Stimulated activated CD4-positive, alpha-beta T cell treated with anti-CD3 and anti-CD28 coated beads, Interleukin-1b, Interleukin-23, amount 100 ng/mL, for 24 hours (primary cell): ENCODE results near the gene TAS2R20.

Source experiments
- DNase-seq, 4 experiments: peaks; one replicate each; pipeline ENCODE4 v3.0.0-alpha.2; 2020; ENCODE audit warnings: low read depth in 4 of 4, low spot score in 1 of 4

Gene TAS2R20

DNA sequence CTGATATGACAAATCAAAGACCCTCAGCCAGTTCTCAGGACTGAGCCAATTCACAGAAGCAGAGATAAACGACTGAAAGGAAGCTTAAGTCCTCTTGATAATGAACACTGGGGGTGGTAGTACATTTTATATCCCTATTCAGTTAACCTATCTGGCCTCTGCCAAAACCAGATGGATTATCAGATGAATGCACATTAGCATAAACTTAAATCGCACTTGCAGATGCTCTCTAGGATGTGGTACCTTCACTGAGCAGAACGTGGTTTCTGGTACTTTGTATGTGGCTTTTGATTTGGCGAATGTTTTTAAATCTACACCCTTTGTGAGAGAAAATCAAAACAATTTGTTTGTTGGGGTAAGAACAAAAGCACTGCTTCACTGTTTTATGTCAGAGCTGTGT lies 37.9 kb downstream of the TAS2R20 start:
- DNase-seq, result no peak

DNA sequence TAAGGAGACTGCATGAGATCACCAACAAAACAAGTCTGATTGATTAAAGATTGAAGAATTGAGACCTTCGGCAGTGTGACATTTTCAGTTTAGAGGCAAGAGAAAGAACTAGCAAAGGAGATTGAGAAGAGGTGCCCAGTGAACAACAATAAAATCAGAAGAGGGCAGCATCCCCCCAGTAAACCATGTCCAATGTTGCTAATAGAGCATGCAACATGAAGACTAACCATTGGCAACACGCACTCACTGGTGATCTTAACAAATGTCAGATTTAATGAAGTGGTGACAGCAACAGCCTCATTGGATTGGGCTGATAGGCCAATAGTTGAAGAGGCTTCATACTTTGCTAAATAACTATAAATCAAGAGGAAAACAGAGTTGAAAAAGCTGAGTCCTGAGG lies 38.3 kb downstream of the TAS2R20 start:
- no peak for DNase-seq

DNA sequence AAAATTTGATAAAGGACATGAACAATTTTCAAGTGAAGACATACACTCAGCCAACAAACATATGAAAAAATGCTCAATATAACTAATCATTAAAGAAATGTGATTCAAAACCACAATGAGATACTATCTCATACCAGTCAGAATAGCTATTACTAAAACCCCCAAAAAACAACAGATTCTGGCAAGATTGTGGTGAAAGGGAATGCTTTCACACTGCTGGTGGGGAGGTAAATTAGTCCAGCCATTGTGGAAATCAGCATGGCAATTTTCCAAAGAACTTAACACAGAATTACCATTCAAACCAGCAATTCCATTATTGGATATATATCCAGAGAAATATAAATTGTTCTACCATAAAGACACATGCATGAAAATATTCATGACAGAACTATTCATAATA lies 40.4 kb downstream of the TAS2R20 start:
- no peak for DNase-seq

DNA sequence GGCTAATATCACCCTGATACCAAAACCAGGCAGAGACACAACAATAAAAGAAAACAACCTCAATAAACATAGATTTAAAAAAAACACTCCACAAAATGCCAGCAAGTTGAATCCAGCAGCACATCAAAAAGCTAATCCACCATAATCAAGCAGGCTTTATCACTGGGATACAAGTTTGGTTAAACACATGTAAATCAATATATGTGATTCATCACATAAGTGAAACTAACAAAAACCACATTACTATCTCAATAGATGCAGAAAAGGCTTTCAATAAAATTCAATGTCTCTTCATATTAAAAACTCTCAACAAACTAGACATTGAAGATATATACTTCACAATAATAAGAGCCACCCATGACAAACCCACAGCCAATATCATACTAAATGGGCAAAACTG lies 42.0 kb downstream of the TAS2R20 start:
- DNase-seq, result no peak

DNA sequence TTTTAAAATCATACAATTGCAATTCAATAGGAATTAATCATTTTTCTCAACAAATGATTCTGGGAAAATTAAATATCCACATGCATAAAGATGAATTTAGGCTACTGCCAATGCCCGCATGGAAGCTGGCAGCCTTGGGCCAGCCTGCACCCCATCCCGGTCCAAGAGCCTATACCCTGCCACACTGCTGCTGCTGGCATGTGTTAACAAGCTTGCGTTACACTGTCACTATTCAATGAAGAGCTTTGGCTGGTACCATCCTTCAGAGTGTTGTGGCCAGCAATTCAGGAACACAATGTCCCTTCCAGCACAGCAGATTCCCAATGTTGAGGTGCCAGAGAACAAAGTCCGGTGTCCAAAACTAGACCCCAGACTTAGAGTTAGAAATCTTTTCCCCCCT lies 45.5 kb downstream of the TAS2R20 start:
- no peak for DNase-seq
